HTR-8/SVneo (cell line): ENCODE data around the gene SSBP2.

ENCODE experiments used
- DNase-seq: peaks from one replicate; pipeline ENCODE4 v3.0.0; 2011; ENCODE audit warnings: low spot score, mixed read lengths; ENCODE audit not compliant: insufficient read length
- FAIRE-seq: peaks from 2 replicates; lab custom pipeline; 2011; peaks lifted over from hg19 to GRCh38; lab: Jason Lieb, UNC

Gene SSBP2

GRCh38 chr5:81547001-81547400, 203.9 kb downstream of the SSBP2 start:
- no peak for DNase-seq
- no peak for FAIRE-seq

DNA sequence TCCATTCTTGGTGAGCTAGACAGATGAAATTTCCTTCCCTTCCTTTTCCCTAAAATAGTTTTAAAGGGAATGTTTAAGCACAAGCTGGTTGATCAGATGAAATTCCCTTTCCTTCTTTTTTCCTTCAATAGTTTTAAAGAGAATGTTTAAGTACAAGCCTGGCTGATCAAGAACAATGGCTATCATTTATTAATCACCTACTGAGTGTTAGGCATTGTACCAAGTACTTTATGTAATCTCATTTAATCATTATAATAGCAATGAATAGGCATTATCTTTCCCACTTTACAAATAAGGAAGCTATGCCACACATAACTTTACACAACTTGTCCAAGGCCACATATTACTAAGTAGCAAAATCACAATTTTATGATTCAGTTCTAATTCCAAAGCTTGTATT, 205.0 kb downstream of the SSBP2 start:
- DNase-seq: no peak
- FAIRE-seq: no peak

- no peak for DNase-seq
These were observed 206.4 kb downstream of the SSBP2 start for GRCh38 chr5:81544351-81545018.

DNA sequence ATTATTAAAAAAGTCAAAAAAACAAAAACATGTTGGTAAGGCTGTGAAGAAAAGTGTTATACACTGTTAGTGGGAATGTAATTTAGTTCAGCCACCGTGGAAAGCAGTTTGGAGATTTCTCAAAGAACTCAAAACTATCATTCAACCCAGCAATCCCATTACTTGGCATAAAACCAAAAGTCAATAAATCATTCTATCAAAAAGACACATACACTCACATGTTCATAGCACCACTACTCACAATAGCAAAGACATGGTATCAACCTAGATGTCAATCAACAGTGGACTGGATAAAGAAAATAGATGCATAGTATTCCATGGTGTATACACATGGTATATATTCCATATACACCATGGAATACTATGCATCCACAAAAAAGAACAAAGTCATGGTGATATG, 208.7 kb downstream of the SSBP2 start:
- FAIRE-seq (no peak), DNase-seq (no peak)

More at GRCh38 chr5:81544351-81545018, 206.4 kb downstream of the SSBP2 start:
- FAIRE-seq: no peak

- DNase-seq (no peak), FAIRE-seq (no peak)
These were observed 212.9 kb downstream of the SSBP2 start for GRCh38 chr5:81537905-81538547.

DNA sequence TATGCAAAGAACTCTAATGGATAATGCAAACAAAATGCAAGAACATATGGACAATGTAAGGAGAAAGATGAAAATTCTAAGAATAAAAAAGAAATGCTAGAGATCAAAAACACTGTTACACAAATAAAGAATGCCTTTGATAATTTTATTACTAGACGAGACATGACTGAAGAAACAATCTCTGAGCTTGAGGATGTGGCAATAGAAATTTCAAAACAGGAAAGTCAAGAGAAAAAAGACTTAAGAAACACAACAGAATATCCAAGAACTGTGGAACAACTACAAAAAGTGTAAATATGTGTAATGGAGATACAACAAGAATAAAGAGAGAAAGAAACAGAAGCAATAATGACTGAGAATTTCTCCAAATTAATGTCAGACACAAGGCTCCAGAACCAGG, 216.5 kb downstream of the SSBP2 start:
- no peak for DNase-seq

GRCh38 chr5:81533629-81534405, 217.1 kb downstream of the SSBP2 start:
- no peak for FAIRE-seq

More for the DNA sequence above, 216.5 kb downstream of the SSBP2 start:
- FAIRE-seq: no peak

DNA sequence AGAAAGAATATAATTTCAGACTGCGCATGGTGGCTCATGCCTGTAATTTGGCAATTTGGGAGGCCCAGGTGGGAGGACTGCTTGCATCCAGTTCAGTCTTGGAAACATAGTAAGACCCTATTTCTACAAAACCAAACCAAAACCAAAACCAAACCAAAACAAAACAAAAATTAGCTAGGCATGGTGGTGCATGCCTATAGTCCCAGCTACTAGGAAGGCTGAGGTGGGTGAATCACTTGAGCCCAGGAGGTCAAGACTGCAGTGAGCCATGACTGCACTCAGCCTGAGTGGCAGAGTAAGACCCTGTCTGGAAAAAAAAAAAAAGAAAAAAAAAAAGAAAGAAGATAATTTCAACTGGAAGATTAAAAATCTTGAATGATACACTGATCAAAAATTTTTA, 220.0 kb downstream of the SSBP2 start:
- FAIRE-seq: no peak
- no peak for DNase-seq

More at GRCh38 chr5:81533629-81534405, 217.1 kb downstream of the SSBP2 start:
- no peak for DNase-seq

GRCh38 chr5:81525690-81526089, 225.2 kb downstream of the SSBP2 start:
- FAIRE-seq: no peak
- no peak for DNase-seq

GRCh38 chr5:81524015-81524414, 226.9 kb downstream of the SSBP2 start:
- FAIRE-seq: no peak
- no peak for DNase-seq

- no peak for FAIRE-seq
- no peak for DNase-seq
These were observed 228.3 kb downstream of the SSBP2 start for GRCh38 chr5:81522571-81522970.

GRCh38 chr5:81520769-81521168, 230.1 kb downstream of the SSBP2 start:
- FAIRE-seq (no peak), DNase-seq (no peak)

DNA sequence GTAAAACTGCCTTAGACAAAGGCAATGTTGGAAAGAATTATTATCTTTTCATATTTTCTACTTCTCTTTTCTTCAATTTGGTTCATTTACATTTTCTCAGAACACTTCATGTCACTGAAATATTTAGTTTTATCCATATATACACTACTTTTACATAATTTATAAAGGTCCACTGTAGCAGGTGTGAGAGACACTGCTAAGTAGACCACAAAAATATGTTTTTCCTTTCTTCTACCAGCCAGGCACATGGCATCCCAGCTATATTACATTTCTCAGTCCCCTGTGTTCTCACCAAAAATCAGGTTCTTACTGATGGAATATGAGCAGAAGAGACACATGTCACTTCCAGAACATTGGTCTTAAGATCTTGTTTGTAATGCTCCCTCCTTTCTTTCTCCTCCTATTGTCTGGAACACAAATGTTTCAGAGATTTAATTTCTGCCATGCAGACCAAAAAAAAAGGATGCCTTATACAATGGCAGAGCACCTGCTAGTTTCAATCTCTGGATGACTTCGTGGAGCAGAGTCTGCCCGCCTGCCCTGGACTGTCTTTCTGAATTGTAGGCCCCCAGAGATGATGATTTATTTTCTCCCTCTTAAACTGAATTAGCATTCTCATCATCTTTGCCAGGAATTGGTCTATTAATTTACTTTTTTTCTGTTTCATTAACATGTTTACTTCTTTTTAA, 231.5 kb downstream of the SSBP2 start:
- FAIRE-seq (no peak), DNase-seq (no peak)

DNA sequence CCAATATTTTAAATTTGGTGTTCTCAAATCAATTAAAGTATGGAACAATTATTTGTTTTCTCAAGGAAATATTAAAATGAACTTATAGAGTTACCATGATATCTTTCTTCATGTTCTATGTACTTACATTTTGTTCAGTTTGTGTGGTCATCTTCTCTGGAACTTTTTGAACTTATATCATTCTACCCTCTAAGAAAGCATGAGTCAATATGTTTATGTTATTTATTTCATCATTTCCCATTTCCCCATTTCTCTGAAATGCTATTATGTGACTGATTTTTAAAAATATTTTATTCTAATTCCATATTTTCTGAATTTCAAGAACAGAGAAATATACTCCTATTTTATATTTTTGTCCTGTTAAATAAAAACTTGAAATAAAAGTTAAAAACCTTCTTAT, 233.4 kb downstream of the SSBP2 start:
- no peak for FAIRE-seq
- no peak for DNase-seq

- FAIRE-seq (no peak), DNase-seq (no peak)
These were observed 234.8 kb downstream of the SSBP2 start for GRCh38 chr5:81516091-81516490.

DNA sequence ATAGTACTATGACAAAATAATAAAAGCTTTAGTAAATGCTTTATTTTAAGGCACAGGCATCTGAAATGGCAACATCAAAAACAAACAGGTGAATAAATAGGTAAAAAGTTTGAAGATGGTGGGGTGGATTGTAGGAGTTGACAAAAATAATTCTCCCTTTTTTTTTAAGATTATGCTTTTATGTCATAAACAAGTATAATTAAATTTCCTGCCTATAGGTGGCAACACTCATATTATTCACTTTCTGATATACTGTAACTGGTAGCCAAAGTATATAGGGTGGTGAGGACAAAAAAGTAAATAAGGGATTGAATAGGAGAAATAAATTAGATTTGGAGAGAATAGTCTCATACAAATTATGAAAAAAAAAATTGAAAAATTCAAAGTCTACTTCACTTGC, 236.9 kb downstream of the SSBP2 start:
- FAIRE-seq: no peak

DNA sequence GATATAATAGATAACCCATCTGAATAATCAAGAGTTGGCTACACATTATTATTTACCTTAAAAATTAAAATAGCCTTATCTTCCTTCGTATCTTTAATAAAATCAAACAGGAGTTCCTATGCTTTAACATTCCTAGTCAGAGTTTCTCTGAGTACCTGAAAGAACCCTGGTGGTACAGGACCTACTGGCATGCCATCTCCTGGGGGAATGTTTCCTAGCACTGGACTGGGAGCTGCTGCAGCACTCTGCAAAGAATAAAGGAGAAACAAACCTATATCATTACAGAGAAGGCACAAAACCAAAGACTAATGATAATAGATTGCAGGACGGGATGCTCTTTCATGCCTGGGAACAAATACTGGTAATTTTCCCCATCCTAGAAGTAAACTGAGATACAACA, 237.4 kb downstream of the SSBP2 start:
- FAIRE-seq (no peak), DNase-seq (no peak)

More for the DNA sequence above, 236.9 kb downstream of the SSBP2 start:
- peak; percentile 2 for DNase-seq

GRCh38 chr5:81506900-81507588, 243.9 kb downstream of the SSBP2 start:
- peak; percentile 13 for FAIRE-seq
- peak; percentile 47 for DNase-seq

- DNase-seq: no peak
- no peak for FAIRE-seq
These were observed 244.5 kb downstream of the SSBP2 start for GRCh38 chr5:81506378-81506777.

DNA sequence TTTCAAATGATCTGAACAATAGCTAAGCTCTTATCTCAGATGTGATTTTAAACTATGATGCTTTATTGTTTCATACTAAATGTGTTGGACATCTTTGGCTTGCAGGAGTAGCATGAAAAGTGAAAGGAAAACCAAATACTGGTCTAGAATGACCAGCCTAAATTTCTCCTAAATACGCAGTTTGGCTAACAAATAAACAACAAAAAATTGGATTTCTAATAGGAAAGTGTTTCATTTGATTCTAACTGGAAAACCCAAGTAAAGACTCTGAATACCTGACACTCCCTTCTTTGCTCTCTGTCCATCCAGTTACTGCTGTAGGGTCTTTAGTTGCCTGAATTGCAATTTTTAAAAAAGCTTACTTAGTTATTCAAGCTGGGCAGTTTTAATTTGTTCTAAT, 245.2 kb downstream of the SSBP2 start:
- FAIRE-seq (no peak), DNase-seq (no peak)
